Nephron (organoid): ENCODE results near the gene TYW1B.
"Not testable (repeated sequence)": the region's sequence is repeated elsewhere in the genome, so short reads cannot be mapped to it uniquely, and the experiment has no call there.

Source experiments
- H3K27ac Mint-ChIP-seq, 3 experiments: 2 replicates each; pipeline ENCODE4 v1.8.0; 2020; ENCODE audit warnings: mixed read lengths in 3 of 3, mild to moderate bottlenecking in 2 of 3, moderate library complexity in 1 of 3
- H3K27me3 Mint-ChIP-seq: 2 replicates; pipeline ENCODE4 v1.8.0; 2021; ENCODE audit warnings: low read depth, mild to moderate bottlenecking, moderate library complexity, mixed read lengths
- H3K36me3 Mint-ChIP-seq: 2 replicates; pipeline ENCODE4 v1.8.0; 2020; ENCODE audit warnings: low read depth, mixed read lengths
- H3K4me1 Mint-ChIP-seq: 2 replicates; pipeline ENCODE4 v1.8.0; 2020; ENCODE audit warnings: mixed read lengths
- H3K4me3 Mint-ChIP-seq, 3 experiments: 2 replicates each; pipeline ENCODE4 v1.8.0; 2020; ENCODE audit warnings: mild to moderate bottlenecking in 3 of 3, mixed read lengths in 3 of 3, moderate library complexity in 2 of 3
- H3K9me3 Mint-ChIP-seq: 2 replicates; pipeline ENCODE4 v1.8.0; 2020; ENCODE audit warnings: mixed read lengths
- CTCF ChIP-seq, 3 experiments: fragments of 200-600 bp; sonication (generic); IDR thresholded peaks; one replicate each; pipeline ENCODE4 v1.5.0; 2021; ENCODE audit warnings: antibody characterized with exemption in 3 of 3; ENCODE audit not compliant: unreplicated experiment in 3 of 3

Gene TYW1B

DNA sequence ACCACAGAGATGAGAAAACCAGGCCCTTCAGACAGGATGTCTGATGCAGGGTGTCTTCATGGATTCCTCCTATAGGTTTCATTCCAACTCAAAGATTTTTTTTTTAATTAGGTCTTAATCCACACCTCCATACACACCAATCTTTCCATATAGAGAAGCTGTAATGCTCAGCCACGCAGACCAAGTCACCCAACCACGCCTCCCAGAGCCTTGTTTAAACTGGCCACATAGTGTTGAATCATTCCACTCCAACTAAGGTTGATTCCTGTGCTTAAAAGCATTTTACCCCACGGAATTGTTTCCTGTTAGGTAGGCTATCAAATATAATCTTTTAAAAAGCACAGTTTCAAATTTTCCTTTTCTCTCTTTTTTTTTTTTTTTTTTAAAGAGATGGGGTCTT is 153.6 kb downstream of the TYW1B start:
- H3K9me3 Mint-ChIP-seq: no peaks in the 10 kb centered on the region
- peaks cover 4% of the 10 kb centered on the region for H3K27me3 Mint-ChIP-seq
- no peak overlapping the region for H3K27ac Mint-ChIP-seq
- TF ChIP-seq CTCF (IDR thresholded peaks at IDR 0.05; ENCODE audit: unreplicated experiment in 3 of 3): no peak
- no peaks in the 10 kb centered on the region for H3K36me3 Mint-ChIP-seq
- no peaks in the 10 kb centered on the region for H3K4me1 Mint-ChIP-seq
- H3K4me3 Mint-ChIP-seq: no peak overlapping the region

- not testable (repeated sequence) for H3K4me1 Mint-ChIP-seq, H3K27me3 Mint-ChIP-seq, H3K27ac Mint-ChIP-seq
These were observed 157.2 kb downstream of the TYW1B start for GRCh38 chr7:72670850-72671249.

DNA sequence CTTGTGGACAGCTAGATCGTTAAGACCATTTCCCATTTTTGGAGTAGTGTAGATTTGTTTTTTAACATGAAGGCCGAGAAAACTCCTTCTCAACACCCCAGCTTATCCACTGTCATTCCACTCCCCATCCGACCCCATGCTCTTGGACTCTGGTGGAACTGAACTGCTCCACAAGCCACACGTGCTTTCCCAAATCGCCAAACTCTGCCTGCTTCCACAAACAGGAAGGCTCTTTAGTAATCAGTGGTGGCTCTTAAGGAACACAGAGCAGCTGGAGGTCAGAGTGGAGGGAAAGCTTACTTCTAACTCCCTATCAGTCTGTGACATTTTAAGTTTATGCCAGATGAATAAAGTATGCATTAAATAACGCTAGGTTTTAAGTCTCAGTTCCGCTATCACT is 159.6 kb downstream of the TYW1B start:
- not testable (repeated sequence) for H3K4me3 Mint-ChIP-seq, H3K27me3 Mint-ChIP-seq, H3K4me1 Mint-ChIP-seq, H3K36me3 Mint-ChIP-seq, H3K9me3 Mint-ChIP-seq
- peak overlapping the region in 1 of 3 experiments; percentile 2 for H3K27ac Mint-ChIP-seq

More at GRCh38 chr7:72670850-72671249, 157.2 kb downstream of the TYW1B start:
- not testable (repeated sequence) for H3K9me3 Mint-ChIP-seq, H3K4me3 Mint-ChIP-seq, H3K36me3 Mint-ChIP-seq

DNA sequence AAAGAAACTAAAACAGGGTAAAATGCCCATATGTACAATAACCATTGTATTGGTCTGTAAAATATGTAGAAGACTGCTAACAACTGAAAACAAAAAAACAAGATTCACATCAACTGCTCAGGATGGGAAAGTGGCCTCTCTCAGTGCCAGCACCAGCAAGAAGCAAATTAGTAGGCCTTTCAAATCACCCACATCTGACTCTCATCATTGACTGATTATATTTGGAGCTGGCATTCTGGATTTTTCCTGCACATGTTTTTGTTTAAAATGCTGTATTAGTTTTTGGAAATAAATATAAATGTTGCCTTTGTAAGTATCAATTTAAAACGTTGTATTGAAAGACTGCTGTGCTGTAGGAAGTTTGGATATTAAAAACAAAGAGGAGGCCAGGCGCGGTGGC is 161.0 kb downstream of the TYW1B start:
- not testable (repeated sequence) for H3K4me3 Mint-ChIP-seq, H3K9me3 Mint-ChIP-seq, H3K36me3 Mint-ChIP-seq, H3K4me1 Mint-ChIP-seq, H3K27me3 Mint-ChIP-seq, H3K27ac Mint-ChIP-seq

DNA sequence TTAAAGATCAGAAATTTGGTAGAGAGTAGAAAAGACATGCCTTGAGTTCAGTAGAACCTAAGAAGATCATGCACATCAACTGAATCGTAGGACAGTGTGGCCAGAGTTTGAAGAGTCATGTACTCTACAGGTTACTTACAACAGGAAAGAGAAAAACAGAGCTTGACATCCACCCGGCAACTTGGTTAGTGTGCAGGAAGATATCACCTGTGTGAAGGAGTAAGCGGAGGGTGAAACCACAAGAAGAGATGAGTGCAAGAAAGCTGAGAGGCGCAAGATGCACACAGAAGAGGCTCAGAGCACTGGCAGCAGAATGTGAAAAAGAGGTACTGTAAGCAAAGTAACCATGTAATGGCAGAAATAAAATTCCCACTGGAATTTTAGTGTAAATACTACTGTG is 179.4 kb downstream of the TYW1B start:
- H3K4me1 Mint-ChIP-seq, H3K4me3 Mint-ChIP-seq, H3K27me3 Mint-ChIP-seq, H3K36me3 Mint-ChIP-seq, H3K27ac Mint-ChIP-seq, H3K9me3 Mint-ChIP-seq: not testable (repeated sequence)

GRCh38 chr7:72643708-72644107 is 184.3 kb downstream of the TYW1B start:
- not testable (repeated sequence) for H3K27me3 Mint-ChIP-seq, H3K36me3 Mint-ChIP-seq, H3K9me3 Mint-ChIP-seq, H3K4me1 Mint-ChIP-seq, H3K27ac Mint-ChIP-seq, H3K4me3 Mint-ChIP-seq

DNA sequence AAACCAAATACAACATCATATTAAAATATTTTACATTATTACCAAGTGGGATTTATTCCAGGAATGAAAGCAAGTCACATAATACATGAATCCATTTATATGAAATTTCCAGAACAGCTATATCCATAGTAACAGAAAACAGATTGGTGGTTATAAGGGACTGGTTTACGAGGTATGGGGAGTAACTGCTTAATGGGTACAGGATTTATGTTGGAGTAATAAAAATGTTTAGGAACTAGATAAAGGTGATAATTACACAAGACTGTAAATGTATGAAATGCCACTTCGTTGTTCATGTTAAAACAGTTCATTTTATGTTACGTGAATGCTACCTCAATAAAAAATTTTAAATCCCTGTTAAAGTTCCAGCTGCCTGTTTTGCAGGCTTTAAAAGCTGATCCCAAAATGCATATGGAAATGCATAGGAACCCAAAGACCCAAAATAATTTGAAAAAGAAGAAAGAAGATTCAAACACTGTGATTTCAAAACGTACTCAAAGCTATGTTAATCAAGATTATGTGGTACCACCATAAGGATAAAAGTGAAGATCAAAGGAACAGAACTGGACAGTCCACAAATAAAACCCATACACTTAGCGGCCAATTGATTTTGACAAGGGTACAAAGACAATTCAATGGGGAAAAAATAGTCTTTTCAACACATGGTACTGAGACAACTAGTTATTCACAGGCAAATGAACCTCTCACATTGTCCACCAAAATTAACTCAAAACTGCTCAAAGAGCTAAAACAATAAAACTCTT is 186.3 kb downstream of the TYW1B start:
- not testable (repeated sequence) for H3K27ac Mint-ChIP-seq, H3K9me3 Mint-ChIP-seq, H3K4me3 Mint-ChIP-seq, H3K27me3 Mint-ChIP-seq, H3K4me1 Mint-ChIP-seq, H3K36me3 Mint-ChIP-seq

DNA sequence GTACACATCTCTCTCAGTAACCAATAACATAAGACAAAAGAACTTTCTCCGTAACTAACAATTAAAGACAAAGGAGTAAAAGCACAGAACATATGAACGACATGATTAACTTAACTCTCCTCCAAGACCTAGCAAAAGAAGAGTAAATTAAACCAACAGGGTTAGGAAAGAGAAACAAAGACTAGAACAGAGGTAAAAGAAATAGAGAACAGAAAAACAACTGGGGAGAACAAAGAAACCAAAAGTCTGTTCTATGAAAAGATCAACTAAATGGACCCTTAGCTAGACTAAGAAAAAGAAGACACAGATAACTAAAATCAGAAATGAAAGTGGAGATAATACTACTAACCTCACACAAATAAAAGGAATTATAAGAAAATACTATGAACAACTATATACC is 187.3 kb downstream of the TYW1B start:
- not testable (repeated sequence) for H3K9me3 Mint-ChIP-seq, H3K4me1 Mint-ChIP-seq, H3K27ac Mint-ChIP-seq

GRCh38 chr7:72635273-72635908 is 192.6 kb downstream of the TYW1B start:
- H3K36me3 Mint-ChIP-seq, H3K4me1 Mint-ChIP-seq, H3K9me3 Mint-ChIP-seq, H3K27me3 Mint-ChIP-seq, H3K27ac Mint-ChIP-seq, H3K4me3 Mint-ChIP-seq: not testable (repeated sequence)
- TF ChIP-seq CTCF (IDR thresholded peaks at IDR 0.05; ENCODE audit: unreplicated experiment in 3 of 3): peak; percentile 42 to 46 (median 45)

More for the DNA sequence above, 187.3 kb downstream of the TYW1B start:
- not testable (repeated sequence) for H3K4me3 Mint-ChIP-seq, H3K36me3 Mint-ChIP-seq, H3K27me3 Mint-ChIP-seq

GRCh38 chr7:72632765-72633292 is 195.2 kb downstream of the TYW1B start:
- H3K27ac Mint-ChIP-seq: peak overlapping the region; percentile 22 to 40 (median 32)
- H3K27me3 Mint-ChIP-seq, H3K4me3 Mint-ChIP-seq, H3K4me1 Mint-ChIP-seq, H3K36me3 Mint-ChIP-seq, H3K9me3 Mint-ChIP-seq: not testable (repeated sequence)

DNA sequence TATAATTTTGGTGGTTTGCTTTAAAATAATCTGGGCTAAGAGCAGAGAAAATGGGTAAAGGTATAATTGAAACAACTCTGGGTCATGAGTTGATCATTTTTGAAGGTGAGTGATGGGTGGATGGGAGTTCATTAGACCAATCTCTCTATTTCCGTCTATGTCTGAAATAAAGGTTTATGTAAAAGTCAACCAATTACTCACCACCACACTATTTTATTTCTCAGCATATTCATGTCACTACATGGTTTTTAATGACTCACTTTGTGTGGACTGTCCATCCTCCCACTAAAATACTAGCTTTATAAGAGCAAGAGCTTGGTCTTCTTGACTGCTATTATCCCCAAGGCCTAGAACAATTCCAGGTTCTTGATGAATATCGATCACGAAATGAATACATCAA is 199.6 kb downstream of the TYW1B start:
- H3K36me3 Mint-ChIP-seq, H3K4me3 Mint-ChIP-seq, H3K27me3 Mint-ChIP-seq, H3K27ac Mint-ChIP-seq, H3K9me3 Mint-ChIP-seq: not testable (repeated sequence)
- H3K4me1 Mint-ChIP-seq: peaks cover 20% of the 10 kb centered on the region

DNA sequence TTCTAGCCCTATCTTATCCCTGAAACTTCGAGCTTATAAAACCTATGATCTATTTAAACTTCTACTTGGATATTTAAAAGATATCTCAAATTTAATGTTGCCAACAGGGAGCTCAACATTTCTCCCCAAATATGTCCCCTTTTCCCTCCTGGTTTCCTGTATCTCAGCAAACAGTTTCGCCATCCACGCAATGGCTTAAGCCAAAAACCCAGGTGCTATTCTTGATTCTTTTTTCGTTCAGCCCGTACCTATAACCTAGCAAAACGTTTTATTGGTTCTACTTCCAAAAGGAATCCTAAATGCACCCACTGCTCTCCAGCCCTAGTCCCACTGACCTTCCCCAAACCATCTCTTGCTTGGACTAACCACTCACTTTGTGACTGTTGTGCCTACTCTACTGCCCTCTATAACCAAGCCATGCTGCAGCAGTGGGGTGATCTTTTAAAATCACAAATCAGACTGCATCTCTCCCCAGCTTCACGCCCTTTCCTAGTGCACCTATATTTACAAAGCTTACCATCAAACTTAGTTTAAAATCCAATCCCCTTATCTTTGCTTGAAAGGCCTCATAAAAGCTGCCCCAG is 201.5 kb downstream of the TYW1B start:
- not testable (repeated sequence) for H3K9me3 Mint-ChIP-seq, H3K4me3 Mint-ChIP-seq, H3K27me3 Mint-ChIP-seq, H3K36me3 Mint-ChIP-seq
- Mint-ChIP-seq H3K4me1 (peaks cover 27% of the 10 kb centered on the region), H3K27ac (peak overlapping the region; percentile 75 to 89 (median 86))
